Keratinocyte (primary cell): ENCODE data around the gene KIF5A.

Experiments used
- EZH2 ChIP-seq: IDR thresholded peaks from one replicate; pipeline ENCODE4 v1.6.1; 2012; ENCODE audit warnings: inconsistent platforms, mild to moderate bottlenecking, low read length, moderate library complexity
- TF ChIP-seq, protein P1 (sequence below), 3 experiments: IDR thresholded peaks in 1 of 3; conservative IDR thresholded peaks in 1 of 3; optimal IDR thresholded peaks in 1 of 3; 2 replicates in 2 of 3; 3 replicates in 1 of 3; pipeline versions ENCODE3 to v1.5.1; 2011; ENCODE audit warnings: low read length in 3 of 3, mild to moderate bottlenecking in 3 of 3, moderate library complexity in 2 of 3, control low read depth in 1 of 3, inconsistent platforms in 1 of 3; ENCODE audit not compliant: insufficient read depth in 2 of 3; ENCODE audit errors: extremely low read depth in 1 of 3

DNA sequence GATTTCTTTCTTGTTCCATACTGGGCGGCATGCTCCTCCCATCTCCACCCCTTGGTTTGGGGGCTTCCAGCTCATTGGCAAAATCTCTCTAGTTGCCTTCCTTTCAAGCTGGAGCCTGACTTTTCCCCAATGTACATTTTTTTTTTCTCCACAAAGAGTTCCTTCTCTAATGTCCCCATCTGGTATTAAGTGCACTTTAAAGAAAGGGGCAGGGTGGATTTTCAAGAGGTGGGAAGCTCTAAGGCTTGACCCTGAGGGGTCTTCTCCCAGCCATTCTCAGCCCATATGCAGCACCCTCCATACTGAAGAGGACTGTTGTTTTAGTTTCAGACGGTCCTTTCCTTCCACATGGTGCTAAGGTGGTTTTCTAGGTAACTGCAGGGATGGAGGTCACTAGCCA, 35.3 kb downstream of the KIF5A start:
- TF ChIP-seq, protein P1, sequence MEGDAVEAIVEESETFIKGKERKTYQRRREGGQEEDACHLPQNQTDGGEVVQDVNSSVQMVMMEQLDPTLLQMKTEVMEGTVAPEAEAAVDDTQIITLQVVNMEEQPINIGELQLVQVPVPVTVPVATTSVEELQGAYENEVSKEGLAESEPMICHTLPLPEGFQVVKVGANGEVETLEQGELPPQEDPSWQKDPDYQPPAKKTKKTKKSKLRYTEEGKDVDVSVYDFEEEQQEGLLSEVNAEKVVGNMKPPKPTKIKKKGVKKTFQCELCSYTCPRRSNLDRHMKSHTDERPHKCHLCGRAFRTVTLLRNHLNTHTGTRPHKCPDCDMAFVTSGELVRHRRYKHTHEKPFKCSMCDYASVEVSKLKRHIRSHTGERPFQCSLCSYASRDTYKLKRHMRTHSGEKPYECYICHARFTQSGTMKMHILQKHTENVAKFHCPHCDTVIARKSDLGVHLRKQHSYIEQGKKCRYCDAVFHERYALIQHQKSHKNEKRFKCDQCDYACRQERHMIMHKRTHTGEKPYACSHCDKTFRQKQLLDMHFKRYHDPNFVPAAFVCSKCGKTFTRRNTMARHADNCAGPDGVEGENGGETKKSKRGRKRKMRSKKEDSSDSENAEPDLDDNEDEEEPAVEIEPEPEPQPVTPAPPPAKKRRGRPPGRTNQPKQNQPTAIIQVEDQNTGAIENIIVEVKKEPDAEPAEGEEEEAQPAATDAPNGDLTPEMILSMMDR (optimal IDR thresholded peaks at IDR 0.05 in 1 of 3, IDR thresholded peaks at IDR 0.05 in 1 of 3, conservative IDR thresholded peaks at IDR 0.05 in 1 of 3; ENCODE audit: extremely low read depth in 1 of 3, insufficient read depth in 2 of 3, low read length in 3 of 3), result no peak
- no peak for TF ChIP-seq EZH2
